Uterus (tissue), 4 donors: ENCODE results near the gene ADGRD2. TPM values are rescaled to one million over a fixed set of nuclear protein-coding genes. Genes with fewer than 3 reads are reported as not detected.

Source experiments
- DNase-seq, 2 donors: peaks; one replicate each; pipeline ENCODE4 v3.0.0-alpha.2; 2019 to 2020
- H3K27ac ChIP-seq, 2 donors: fragments of 200-600 bp; sonication (generic); 1 replicate in 1 of 2; 2 replicates in 1 of 2; pipeline ENCODE4 v1.5.1; 2016 to 2018
- H3K27me3 ChIP-seq, 2 donors: fragments of 200-600 bp; sonication (generic); one replicate each; pipeline ENCODE4 v1.5.1; 2018 to 2019; ENCODE audit warnings: control low read depth in 1 of 2
- H3K36me3 ChIP-seq, 2 donors: fragments of 200-600 bp; sonication (generic); one replicate each; pipeline ENCODE4 v1.5.1; 2019; ENCODE audit warnings: control low read depth in 1 of 2
- H3K4me1 ChIP-seq, 2 donors: fragments of 200-600 bp; sonication (generic); one replicate each; pipeline ENCODE4 v1.5.1; 2018 to 2019; ENCODE audit warnings: control low read depth in 1 of 2
- H3K4me3 ChIP-seq, 2 donors: fragments of 200-600 bp; sonication (generic); 1 replicate in 1 of 2; 2 replicates in 1 of 2; pipeline ENCODE4 v1.5.1; 2018 to 2019; ENCODE audit warnings: mild to moderate bottlenecking in 1 of 2
- H3K9me3 ChIP-seq, 2 donors: fragments of 200-600 bp; sonication (generic); one replicate each; pipeline ENCODE4 v1.5.1; 2019; ENCODE audit warnings: control low read depth in 1 of 2
- POLR2A ChIP-seq, 2 donors: fragments of 450-650 bp; IDR thresholded peaks; one replicate each; pipeline ENCODE4 v1.6.1; 2016; ENCODE audit warnings: antibody characterized with exemption in 2 of 2, mild to moderate bottlenecking in 1 of 2, moderate library complexity in 1 of 2
- intact Hi-C: fragments of 100-400 bp; cut with DNase I; formaldehyde crosslinking; loops from one replicate; pipeline ENCODE4 v1.15.1; 2023; ENCODE audit warnings: low total_unique reads
- total RNA-seq, 4 donors: library from RNA; depleted of rRNA in 3 of 4; stranded (reverse); fragments of >200 nt in 3 of 4; gene quantifications; one replicate each; pipeline versions ENCODE4 v1.1.0 to v1.2.4, GENCODE V29; 2014 to 2023
- TF ChIP-seq, protein P1 (sequence below), 4 experiments: fragments of 200-600 bp in 2 of 4; fragments of 450-650 bp in 2 of 4; sonication (generic) in 2 of 4; IDR thresholded peaks; one replicate each; pipeline ENCODE4 v1.5.1; 2016 to 2019; ENCODE audit warnings: antibody characterized with exemption in 4 of 4, mild to moderate bottlenecking in 2 of 4, moderate library complexity in 1 of 4
- donor health status: DM: yes; HTN: yes; CAD: no.

Gene ADGRD2
- total RNA-seq, 4 donors from 2014 or later: 0.76 TPM; not detected in 3

DNA sequence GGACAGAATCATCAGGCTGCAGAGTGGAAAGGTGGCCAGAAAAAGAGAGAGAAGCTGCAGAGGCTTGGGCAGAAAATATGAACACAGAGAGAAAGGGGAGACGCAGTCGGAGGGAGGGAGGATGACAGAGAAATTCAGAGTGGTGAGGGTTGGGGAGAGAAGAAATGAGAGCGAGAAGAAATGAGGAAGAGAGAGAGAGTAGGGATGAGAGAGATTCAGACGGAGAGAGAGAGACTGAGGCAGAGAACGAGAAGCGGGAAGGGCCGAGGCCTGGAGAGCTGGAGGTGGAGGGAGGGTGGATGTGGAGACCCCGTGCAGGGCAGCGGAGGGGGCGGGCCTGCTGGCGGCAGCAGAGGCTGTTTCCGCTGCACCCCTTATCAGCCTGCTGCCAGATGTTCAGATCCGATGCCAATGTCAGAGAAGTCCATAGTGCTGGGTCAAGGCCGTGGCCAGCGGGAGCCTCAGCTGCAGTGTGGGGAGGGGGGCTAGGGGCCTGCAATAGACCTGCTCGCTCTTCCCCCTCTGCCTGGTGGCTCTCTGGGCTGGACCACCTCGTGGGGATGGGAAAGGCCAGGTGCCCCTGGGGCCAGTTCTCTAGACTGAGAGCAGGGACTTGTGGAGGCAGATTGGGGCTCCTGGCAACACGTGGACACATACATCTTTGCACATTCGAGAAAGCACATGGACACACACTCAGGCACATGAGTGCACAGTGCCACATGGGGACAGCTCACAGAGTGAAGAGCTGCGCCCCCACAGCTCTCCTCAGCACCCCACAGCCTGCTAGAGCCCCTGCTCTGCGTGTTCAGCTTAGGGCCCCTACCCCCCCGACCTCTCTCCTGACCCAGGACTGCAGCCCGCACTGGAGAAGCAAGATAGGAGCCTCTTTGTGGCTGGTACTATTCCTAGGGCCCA lies 61.9 kb downstream of the ADGRD2 start:
- TF ChIP-seq POLR2A (IDR thresholded peaks at IDR 0.05): no peak
- TF ChIP-seq, protein P1, sequence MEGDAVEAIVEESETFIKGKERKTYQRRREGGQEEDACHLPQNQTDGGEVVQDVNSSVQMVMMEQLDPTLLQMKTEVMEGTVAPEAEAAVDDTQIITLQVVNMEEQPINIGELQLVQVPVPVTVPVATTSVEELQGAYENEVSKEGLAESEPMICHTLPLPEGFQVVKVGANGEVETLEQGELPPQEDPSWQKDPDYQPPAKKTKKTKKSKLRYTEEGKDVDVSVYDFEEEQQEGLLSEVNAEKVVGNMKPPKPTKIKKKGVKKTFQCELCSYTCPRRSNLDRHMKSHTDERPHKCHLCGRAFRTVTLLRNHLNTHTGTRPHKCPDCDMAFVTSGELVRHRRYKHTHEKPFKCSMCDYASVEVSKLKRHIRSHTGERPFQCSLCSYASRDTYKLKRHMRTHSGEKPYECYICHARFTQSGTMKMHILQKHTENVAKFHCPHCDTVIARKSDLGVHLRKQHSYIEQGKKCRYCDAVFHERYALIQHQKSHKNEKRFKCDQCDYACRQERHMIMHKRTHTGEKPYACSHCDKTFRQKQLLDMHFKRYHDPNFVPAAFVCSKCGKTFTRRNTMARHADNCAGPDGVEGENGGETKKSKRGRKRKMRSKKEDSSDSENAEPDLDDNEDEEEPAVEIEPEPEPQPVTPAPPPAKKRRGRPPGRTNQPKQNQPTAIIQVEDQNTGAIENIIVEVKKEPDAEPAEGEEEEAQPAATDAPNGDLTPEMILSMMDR (IDR thresholded peaks at IDR 0.05): no peak
- no peaks in the 10 kb centered on the region for H3K27me3 ChIP-seq
- H3K4me3 ChIP-seq: no peak overlapping the region
- intact Hi-C loops: no loop called here
- H3K27ac ChIP-seq: no peak overlapping the region
- no peaks in the 10 kb centered on the region for H3K9me3 ChIP-seq
- H3K4me1 ChIP-seq: no peaks in the 10 kb centered on the region
- H3K36me3 ChIP-seq: no peaks in the 10 kb centered on the region
- no peak for DNase-seq

DNA sequence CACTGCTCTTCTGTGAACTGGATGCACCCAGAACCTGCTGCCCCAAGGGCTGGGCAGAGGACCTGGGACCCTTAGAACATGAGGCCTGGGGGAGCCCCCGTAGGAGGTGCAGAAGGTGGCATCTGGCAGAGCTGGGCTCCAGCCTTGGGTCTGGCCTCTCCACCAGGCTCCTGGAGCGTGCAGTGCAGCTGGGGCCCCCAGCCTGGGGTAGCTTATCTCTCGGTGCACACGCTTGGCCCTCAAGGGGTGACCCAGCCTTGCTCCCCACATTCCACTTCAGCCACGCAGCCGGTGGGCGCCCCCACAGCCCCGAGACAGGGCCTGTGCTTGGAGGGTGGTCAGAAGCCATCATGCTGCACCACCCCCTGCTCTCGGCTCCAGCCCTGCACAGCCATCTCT lies 62.6 kb downstream of the ADGRD2 start:
- intact Hi-C loops: no loop called here
- no peak for TF ChIP-seq POLR2A (IDR thresholded peaks at IDR 0.05)
- TF ChIP-seq, protein P1 (IDR thresholded peaks at IDR 0.05): no peak
- Histone ChIP-seq H3K4me3 (no peak overlapping the region), H3K4me1 (no peaks in the 10 kb centered on the region), H3K9me3 (no peaks in the 10 kb centered on the region), H3K36me3 (no peaks in the 10 kb centered on the region), H3K27me3 (no peaks in the 10 kb centered on the region), H3K27ac (no peak overlapping the region)
- DNase-seq: no peak

DNA sequence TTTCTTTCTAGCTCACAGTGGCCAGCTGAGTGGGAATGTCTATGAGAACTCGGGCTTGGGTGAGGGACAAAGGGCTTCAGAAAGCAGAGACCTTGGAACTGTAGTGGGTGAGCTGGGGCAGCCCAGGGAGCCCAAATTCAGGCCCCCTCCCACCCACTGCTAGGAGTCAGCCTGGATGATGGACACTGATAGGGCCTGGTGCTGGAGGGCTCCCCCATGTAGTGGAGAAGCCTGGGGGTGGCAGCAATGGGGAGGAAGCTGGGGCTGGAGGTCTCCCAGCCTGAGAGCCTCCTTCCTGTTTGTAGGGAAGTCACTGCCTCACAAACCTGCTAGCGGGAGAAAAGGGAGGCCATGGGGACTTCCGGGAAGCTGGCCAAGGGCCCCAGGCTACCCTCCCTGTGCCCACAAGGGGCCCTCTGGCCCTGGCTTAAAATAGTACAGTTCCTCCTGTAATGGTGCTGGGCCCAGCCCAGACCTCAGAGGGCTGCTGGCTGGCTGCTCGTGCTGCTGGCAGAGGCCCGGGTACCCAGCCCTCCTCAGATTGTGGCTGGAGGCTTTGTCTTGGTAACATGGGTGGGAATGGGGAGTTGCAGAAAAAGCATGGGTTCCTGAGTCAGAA lies 63.2 kb downstream of the ADGRD2 start:
- TF ChIP-seq POLR2A (IDR thresholded peaks at IDR 0.05): no peak
- TF ChIP-seq, protein P1 (IDR thresholded peaks at IDR 0.05): no peak
- Histone ChIP-seq H3K9me3 (no peaks in the 10 kb centered on the region), H3K4me3 (no peak overlapping the region), H3K27me3 (no peaks in the 10 kb centered on the region), H3K36me3 (no peaks in the 10 kb centered on the region), H3K27ac (no peak overlapping the region), H3K4me1 (no peaks in the 10 kb centered on the region)
- intact Hi-C loops: no loop called here
- no peak for DNase-seq

DNA sequence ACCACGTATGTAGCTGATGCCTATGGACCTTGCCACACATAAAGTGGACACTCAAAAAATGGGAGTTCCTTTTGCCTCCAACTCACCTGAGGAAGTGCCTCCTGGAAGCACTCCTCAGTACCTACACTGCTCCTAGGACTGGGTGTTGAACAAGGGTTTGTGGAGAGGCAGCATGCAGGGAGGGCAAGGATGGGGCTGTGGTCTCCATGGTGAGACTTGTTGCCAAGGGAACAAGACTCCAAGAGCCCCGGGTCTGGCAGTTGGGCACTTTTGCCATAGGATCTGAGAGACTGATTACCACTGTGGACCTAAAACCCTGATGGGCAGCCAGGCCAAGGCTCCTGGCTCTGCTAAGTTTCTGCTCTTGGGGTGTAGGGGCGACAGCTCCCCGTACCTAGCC lies 63.9 kb downstream of the ADGRD2 start:
- no peaks in the 10 kb centered on the region for H3K27me3 ChIP-seq
- no peak for TF ChIP-seq POLR2A (IDR thresholded peaks at IDR 0.05)
- TF ChIP-seq, protein P1 (IDR thresholded peaks at IDR 0.05): no peak
- no peak overlapping the region for H3K4me3 ChIP-seq
- H3K27ac ChIP-seq: no peak overlapping the region
- H3K36me3 ChIP-seq: no peaks in the 10 kb centered on the region
- intact Hi-C loops: no loop called here
- no peaks in the 10 kb centered on the region for H3K9me3 ChIP-seq
- DNase-seq: no peak
- no peaks in the 10 kb centered on the region for H3K4me1 ChIP-seq

DNA sequence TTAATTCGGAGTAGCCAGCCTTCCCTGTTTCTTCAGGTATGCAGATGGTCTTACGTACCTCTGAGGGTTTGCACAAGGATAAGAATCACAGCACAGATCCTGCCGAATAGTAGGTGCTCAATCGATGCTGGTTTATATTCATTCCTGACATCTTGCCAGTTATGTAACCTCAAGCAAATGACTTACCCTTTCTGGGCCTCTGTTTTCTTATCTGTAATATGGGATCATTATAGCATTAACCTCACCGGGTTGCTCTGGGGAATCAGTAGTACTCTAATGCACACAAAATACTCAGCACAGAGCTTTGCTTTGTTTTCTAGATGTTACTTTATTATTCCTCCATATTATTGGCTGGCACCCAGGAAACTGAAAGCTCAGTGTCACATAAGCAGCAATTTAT lies 64.6 kb downstream of the ADGRD2 start:
- Histone ChIP-seq H3K9me3 (no peaks in the 10 kb centered on the region), H3K4me1 (no peaks in the 10 kb centered on the region), H3K27me3 (no peaks in the 10 kb centered on the region), H3K4me3 (no peak overlapping the region), H3K36me3 (no peaks in the 10 kb centered on the region), H3K27ac (no peak overlapping the region)
- no peak for DNase-seq
- TF ChIP-seq, protein P1 (IDR thresholded peaks at IDR 0.05): no peak
- TF ChIP-seq POLR2A (IDR thresholded peaks at IDR 0.05): no peak
- intact Hi-C loops: no loop called here
